ENCODE measurements around the gene TRIM3.

DNA sequence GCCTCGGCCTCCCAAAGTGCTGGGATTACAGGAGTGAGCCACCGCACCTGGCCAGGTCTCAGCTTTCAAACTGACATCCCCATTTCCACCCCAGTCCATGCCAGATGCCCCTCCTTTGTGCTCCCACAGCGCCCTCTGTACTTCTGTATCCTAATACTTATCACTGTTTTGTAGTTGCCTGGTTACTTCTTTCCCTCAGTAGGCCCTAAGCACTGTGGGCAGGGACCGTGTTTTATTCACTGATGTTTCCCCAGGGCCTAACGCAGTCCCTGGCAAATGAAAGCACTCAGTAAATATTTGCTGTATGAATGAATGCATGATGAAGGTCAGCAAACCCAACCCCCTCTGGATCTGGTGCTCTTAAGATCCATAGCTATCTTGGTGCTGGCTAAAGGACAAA is 2.2 kb upstream of the TRIM3 start:
- TF ChIP-seq, protein P1, sequence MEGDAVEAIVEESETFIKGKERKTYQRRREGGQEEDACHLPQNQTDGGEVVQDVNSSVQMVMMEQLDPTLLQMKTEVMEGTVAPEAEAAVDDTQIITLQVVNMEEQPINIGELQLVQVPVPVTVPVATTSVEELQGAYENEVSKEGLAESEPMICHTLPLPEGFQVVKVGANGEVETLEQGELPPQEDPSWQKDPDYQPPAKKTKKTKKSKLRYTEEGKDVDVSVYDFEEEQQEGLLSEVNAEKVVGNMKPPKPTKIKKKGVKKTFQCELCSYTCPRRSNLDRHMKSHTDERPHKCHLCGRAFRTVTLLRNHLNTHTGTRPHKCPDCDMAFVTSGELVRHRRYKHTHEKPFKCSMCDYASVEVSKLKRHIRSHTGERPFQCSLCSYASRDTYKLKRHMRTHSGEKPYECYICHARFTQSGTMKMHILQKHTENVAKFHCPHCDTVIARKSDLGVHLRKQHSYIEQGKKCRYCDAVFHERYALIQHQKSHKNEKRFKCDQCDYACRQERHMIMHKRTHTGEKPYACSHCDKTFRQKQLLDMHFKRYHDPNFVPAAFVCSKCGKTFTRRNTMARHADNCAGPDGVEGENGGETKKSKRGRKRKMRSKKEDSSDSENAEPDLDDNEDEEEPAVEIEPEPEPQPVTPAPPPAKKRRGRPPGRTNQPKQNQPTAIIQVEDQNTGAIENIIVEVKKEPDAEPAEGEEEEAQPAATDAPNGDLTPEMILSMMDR (IDR thresholded peaks at IDR 0.05; ENCODE audit: low read depth, low read length) = no peak; the same call in 1 of the 2 replicates
- TF ChIP-seq EZH2phosphoT487 (IDR thresholded peaks at IDR 0.05; ENCODE audit: low read depth) = no peak

Data from OCI-LY3 (cell line).